Lower lobe of right lung (tissue), 2 donors: ENCODE measurements around the gene XYLT1. TPM values are rescaled to one million over a fixed set of nuclear protein-coding genes. Genes with fewer than 3 reads are reported as not detected.

Experiments
- ATAC-seq, 2 donors: fragments of 200-7000 bp; cut with Tn5 transposase; one replicate each; pipeline ENCODE4 v1.9.1; 2020 to 2022; ENCODE audit warnings: mild to moderate bottlenecking in 2 of 2, moderate library complexity in 2 of 2
- DNase-seq: peaks from one replicate; pipeline ENCODE4 v3.0.0-alpha.2; 2020
- H3K27ac ChIP-seq: fragments of 200-600 bp; one replicate; pipeline ENCODE4 v1.8.0; 2022
- H3K27me3 ChIP-seq: fragments of 200-600 bp; one replicate; pipeline ENCODE4 v1.8.0; 2022; ENCODE audit warnings: low read depth
- H3K36me3 ChIP-seq: fragments of 200-600 bp; one replicate; pipeline ENCODE4 v1.8.0; 2022; ENCODE audit warnings: mild to moderate bottlenecking
- H3K4me1 ChIP-seq: fragments of 200-600 bp; one replicate; pipeline ENCODE4 v1.8.0; 2022
- H3K4me3 ChIP-seq: fragments of 200-600 bp; one replicate; pipeline ENCODE4 v1.8.0; 2022; ENCODE audit warnings: mild to moderate bottlenecking
- H3K9me3 ChIP-seq: fragments of 200-600 bp; one replicate; pipeline ENCODE4 v1.8.0; 2022
- intact Hi-C: fragments of 100-400 bp; cut with DNase I; formaldehyde crosslinking; loops from one replicate; pipeline ENCODE4 v1.11.0; 2022
- total RNA-seq: library from RNA; stranded (reverse); fragmentation: NEBNext Ultra II Directional; extraction: Animal tissue kit (Norgen Biotek cat#: 25700); gene quantifications from one replicate; pipeline ENCODE4 v1.2.1, GENCODE V29; 2021
- TF ChIP-seq, protein P1 (sequence below): fragments of 200-600 bp; IDR thresholded peaks from one replicate; pipeline ENCODE4 v1.8.0; 2022; ENCODE audit warnings: antibody characterized with exemption, mild to moderate bottlenecking
- donor health status: DM: no; HTN: yes; CAD: no; lungs with severe emphysema.

XYLT1 gene
- total RNA-seq, 1 donor from 2014 or later: 9.0 TPM

DNA sequence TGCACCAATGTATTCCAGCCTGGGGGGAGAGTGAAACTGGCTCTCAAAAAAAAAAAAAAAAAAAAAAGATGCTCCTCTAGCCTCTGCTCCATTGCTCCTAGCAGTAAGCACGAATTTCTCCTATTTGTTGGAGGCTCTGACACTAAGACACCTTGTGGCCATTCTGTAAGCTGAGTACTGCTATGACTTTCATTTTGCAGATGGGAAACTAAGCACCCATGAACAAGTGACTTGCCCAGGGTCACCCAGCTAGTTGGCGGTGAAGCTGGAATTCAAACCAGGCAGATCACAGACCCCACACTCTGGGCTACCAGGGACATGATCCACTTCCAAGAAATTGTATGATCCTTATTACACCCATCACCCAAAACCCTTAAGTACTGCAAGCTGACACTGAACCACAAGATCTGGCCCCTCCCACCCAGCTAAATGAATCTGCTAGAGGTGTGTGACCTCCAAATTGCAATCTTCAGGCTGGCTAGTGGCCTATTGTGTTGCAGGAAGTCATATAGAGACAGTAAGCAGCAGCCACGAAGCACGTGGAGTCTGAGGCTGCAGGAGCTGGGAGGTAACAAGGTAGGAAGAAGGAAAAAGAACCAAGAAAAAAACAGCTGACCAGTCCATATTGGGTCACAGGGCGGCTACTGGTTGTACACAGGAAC, 209.4 kb downstream of the XYLT1 start:
- Histone ChIP-seq H3K9me3 (no peaks in the 10 kb centered on the region), H3K27ac (no peak overlapping the region), H3K27me3 (no peaks in the 10 kb centered on the region), H3K4me1 (peaks cover 11% of the 10 kb centered on the region), H3K4me3 (no peak overlapping the region), H3K36me3 (no peaks in the 10 kb centered on the region)
- ATAC-seq (no peak), DNase-seq (no peak)
- intact Hi-C loops: no loop called here
- TF ChIP-seq, protein P1, sequence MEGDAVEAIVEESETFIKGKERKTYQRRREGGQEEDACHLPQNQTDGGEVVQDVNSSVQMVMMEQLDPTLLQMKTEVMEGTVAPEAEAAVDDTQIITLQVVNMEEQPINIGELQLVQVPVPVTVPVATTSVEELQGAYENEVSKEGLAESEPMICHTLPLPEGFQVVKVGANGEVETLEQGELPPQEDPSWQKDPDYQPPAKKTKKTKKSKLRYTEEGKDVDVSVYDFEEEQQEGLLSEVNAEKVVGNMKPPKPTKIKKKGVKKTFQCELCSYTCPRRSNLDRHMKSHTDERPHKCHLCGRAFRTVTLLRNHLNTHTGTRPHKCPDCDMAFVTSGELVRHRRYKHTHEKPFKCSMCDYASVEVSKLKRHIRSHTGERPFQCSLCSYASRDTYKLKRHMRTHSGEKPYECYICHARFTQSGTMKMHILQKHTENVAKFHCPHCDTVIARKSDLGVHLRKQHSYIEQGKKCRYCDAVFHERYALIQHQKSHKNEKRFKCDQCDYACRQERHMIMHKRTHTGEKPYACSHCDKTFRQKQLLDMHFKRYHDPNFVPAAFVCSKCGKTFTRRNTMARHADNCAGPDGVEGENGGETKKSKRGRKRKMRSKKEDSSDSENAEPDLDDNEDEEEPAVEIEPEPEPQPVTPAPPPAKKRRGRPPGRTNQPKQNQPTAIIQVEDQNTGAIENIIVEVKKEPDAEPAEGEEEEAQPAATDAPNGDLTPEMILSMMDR: no peak

DNA sequence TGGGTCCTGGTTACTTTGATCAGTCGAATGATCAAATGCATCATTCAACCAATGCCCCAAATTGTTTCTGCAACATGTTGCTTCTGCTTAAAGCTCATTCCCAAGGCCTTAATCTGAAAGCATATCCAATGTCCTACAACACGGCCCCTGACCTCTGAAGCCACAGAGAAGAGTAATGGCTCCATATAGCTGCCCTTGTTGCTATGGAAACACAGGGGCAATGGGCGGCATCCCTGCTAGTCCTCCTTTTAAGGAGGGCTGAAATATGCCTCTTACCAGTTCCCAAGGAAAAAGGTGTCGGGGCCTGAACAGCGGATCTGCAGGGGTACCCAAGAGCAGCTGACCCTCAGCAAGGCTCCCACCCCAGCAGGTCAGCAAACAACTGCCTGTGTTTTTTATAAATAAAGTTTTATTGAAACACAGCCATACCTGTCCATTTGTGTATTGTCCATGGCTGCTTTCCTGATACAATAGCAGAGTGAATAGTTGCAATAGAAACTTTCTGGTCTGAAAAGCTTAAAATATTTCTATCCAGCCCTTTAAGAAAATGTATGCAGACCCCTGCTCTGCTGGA, 210.4 kb downstream of the XYLT1 start:
- no peak overlapping the region for H3K27ac ChIP-seq
- TF ChIP-seq, protein P1: no peak
- H3K27me3 ChIP-seq: no peaks in the 10 kb centered on the region
- peaks cover 11% of the 10 kb centered on the region for H3K4me1 ChIP-seq
- no peak for ATAC-seq
- no peak for DNase-seq
- intact Hi-C loops: no loop called here
- no peaks in the 10 kb centered on the region for H3K9me3 ChIP-seq
- H3K4me3 ChIP-seq: no peak overlapping the region
- H3K36me3 ChIP-seq: no peaks in the 10 kb centered on the region

DNA sequence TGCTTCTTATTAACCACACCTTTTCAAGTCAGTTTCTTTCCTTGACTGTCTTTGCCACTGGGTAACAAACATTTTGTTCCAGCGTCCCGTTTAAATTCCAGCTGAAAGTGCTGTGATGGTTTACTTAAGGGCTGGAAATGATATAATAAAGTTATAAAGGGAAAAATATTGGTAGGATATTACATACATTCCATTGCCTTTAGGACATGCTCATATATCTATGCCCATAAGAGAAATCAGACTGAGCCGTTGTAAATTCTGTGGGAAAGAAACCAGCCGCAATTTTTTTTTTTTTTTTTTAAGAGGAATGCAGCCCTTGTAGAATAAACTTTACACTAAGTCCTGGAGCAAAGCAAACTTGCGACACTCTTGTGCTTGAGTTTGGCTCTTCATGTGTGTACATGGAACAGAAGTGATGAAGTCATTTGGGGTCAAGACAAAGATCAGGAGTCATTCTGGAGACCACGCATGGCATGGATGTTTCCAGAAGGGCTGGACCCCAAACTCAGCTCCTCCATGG, 210.9 kb downstream of the XYLT1 start:
- Histone ChIP-seq H3K36me3 (no peaks in the 10 kb centered on the region), H3K4me1 (peaks cover 11% of the 10 kb centered on the region), H3K9me3 (no peaks in the 10 kb centered on the region), H3K27ac (no peak overlapping the region), H3K27me3 (no peaks in the 10 kb centered on the region), H3K4me3 (no peak overlapping the region)
- TF ChIP-seq, protein P1: no peak
- ATAC-seq: no peak
- no peak for DNase-seq
- intact Hi-C loops: no loop called here

DNA sequence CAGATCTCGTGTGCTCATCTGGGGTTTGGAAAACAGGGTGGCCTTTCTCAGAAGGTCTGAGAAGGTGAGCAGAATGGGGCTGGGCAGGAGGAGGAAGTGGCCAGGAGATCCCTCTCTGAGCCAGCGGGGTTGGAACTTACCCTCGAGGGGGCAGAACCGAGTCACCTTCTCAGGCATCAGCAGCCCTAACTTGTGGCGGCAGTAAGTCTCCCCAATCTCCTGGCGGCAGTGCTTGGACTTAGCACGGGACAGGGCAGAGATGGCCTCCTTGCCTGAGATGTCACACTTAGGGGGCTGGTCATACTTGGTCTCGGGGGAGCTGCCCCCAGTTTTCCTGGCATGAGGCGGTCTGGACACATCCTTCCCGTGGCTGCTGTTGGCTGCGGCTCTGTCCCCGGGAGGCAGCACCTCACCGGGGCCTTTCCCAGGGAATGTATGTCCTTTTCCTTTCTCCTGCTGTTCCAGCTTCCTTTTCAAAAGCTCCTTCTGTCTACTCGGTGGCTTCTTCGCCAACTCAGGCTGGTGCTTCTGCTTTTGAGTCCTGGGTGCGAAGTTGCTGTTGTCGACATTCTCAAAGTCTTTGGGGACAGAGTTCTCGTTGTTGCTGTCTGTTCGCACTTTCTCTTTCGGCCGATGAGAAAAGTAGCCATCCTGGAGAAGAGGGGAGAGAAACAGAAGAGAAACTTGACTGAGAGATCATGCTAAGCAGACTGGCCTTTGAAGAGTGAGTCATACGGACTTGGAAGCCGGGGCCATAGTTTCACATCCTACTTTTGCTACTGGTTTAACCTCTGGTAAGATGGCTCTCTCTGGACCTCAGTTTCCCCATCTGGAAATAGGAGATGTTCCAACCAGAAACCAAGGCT, 211.7 kb downstream of the XYLT1 start:
- ATAC-seq: peak; percentile 51 to 73

DNA sequence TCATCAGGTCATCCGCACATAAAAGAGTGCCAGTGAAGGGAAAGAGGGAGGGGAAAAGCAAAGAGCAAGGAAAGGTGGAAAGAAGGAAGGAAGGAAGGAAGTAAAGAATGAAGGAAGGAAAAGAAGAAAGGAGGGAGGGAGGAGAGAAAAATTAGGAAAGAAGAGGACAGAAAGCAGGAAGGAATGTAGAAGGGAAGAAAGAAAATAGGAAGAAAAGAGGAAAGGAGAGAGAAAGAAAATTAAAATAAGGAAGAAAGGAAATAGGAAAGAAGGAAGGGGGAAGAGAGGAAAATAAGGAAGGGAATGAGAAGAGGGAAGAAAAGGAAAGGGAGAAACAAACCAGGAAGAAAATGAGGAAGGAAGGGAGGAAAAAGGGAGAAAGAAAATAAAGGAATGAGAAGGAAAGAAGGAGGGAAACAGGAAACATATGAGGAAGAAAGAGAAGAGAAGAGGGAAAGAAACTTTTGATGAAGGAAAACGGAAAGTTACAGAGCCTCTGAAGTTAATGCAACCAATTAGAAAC, 212.6 kb downstream of the XYLT1 start:
- Histone ChIP-seq H3K27ac (no peak overlapping the region), H3K9me3 (no peaks in the 10 kb centered on the region), H3K4me1 (peaks cover 11% of the 10 kb centered on the region), H3K36me3 (no peaks in the 10 kb centered on the region), H3K27me3 (no peaks in the 10 kb centered on the region), H3K4me3 (no peak overlapping the region)
- intact Hi-C loops: no loop called here
- TF ChIP-seq, protein P1: no peak
- no peak for ATAC-seq
- DNase-seq: no peak

More for the DNA sequence above, 211.7 kb downstream of the XYLT1 start:
- Histone ChIP-seq H3K27me3 (no peaks in the 10 kb centered on the region), H3K36me3 (no peaks in the 10 kb centered on the region), H3K27ac (peak overlapping the region; percentile 63), H3K4me3 (peak overlapping the region; percentile 27), H3K9me3 (no peaks in the 10 kb centered on the region), H3K4me1 (peaks cover 11% of the 10 kb centered on the region)
- TF ChIP-seq, protein P1: no peak
- intact Hi-C loops: no loop called here
- no peak for DNase-seq
